B cell (primary cell): ENCODE results near the gene PIP4K2A. TPM values are rescaled to one million over a fixed set of nuclear protein-coding genes. Genes with fewer than 3 reads are reported as not detected.

Experiments
- ATAC-seq: fragments of 200-7000 bp; cut with Tn5 transposase; one replicate; pipeline ENCODE4 v1.10.0; 2021; ENCODE audit warnings: low read depth, mild to moderate bottlenecking, moderate number of reproducible peaks, moderate library complexity
- CTCF ChIA-PET: fragments of 350-600 bp; sonication (Branson Sonifier 250); formaldehyde crosslinking; loops from one replicate; lab custom pipeline; 2021; ENCODE audit warnings: antibody characterized with exemption, inconsistent platforms; lab: Charles Lee
- POLR2A ChIA-PET: fragments of 350-600 bp; sonication (Branson Sonifier 250); formaldehyde crosslinking; loops from one replicate; lab custom pipeline; 2021; ENCODE audit warnings: antibody characterized with exemption; lab: Charles Lee
- DNase-seq: peaks from one replicate; pipeline ENCODE4 v3.0.0; 2013
- H2AFZ ChIP-seq: 2 replicates; pipeline ENCODE4 v1.6.1; 2012; ENCODE audit warnings: mild to moderate bottlenecking, low read depth, low read length; ENCODE audit not compliant: insufficient read depth, poor library complexity, severe bottlenecking
- H3K27ac ChIP-seq, 2 donors: 1 replicate in 1 of 2; 2 replicates in 1 of 2; pipeline ENCODE4 v1.5.1; 2012 to 2013; ENCODE audit warnings: low read length in 2 of 2, mild to moderate bottlenecking in 2 of 2, moderate library complexity in 1 of 2
- H3K27me3 ChIP-seq, 4 experiments: fragments of 200-600 bp in 1 of 4; sonication (generic) in 1 of 4; replicated peaks in 1 of 4; 1 replicate in 2 of 4; 2 replicates in 2 of 4; pipeline versions ENCODE4 v1.6.1 to v1.7.0; 2013 to 2016; ENCODE audit warnings: low read length in 3 of 4, mild to moderate bottlenecking in 2 of 4, mixed read lengths in 1 of 4, moderate library complexity in 1 of 4; ENCODE audit not compliant: insufficient read depth in 4 of 4, control insufficient read depth in 3 of 4; ENCODE audit errors: control extremely low read depth in 1 of 4
- H3K36me3 ChIP-seq, 2 experiments: replicated peaks in 1 of 2; 1 replicate in 1 of 2; 2 replicates in 1 of 2; pipeline versions ENCODE4 v1.6.1 to v1.7.1; 2013; ENCODE audit warnings: low read length in 1 of 2; ENCODE audit not compliant: insufficient read depth in 2 of 2, control insufficient read depth in 1 of 2; ENCODE audit errors: control extremely low read depth in 1 of 2, extremely low read depth in 1 of 2
- H3K4me1 ChIP-seq, 2 donors: fragments of 200-600 bp in 1 of 2; sonication (generic) in 1 of 2; 1 replicate in 1 of 2; 2 replicates in 1 of 2; pipeline versions ENCODE4 v1.5.1 to v1.6.1; 2013 to 2017; ENCODE audit warnings: low read length in 2 of 2; ENCODE audit not compliant: control insufficient read depth in 2 of 2, insufficient read depth in 2 of 2
- H3K4me2 ChIP-seq: replicated peaks from 2 replicates; pipeline ENCODE3; 2012; ENCODE audit warnings: mild to moderate bottlenecking, low read depth, low read length; ENCODE audit not compliant: poor library complexity, severe bottlenecking
- H3K4me3 ChIP-seq, 5 experiments: fragments of 200-600 bp in 1 of 5; sonication (generic) in 1 of 5; 1 replicate in 3 of 5; 2 replicates in 2 of 5; pipeline versions ENCODE4 v1.5.1 to v1.7.0; 2011 to 2016; ENCODE audit warnings: low read length in 4 of 5, mild to moderate bottlenecking in 4 of 5, low read depth in 2 of 5, control low read depth in 1 of 5, moderate library complexity in 1 of 5; ENCODE audit not compliant: insufficient read depth in 1 of 5; ENCODE audit errors: control extremely low read depth in 1 of 5, extremely low read depth in 1 of 5
- H3K79me2 ChIP-seq: fragments of 200-600 bp; sonication (generic); one replicate; pipeline ENCODE4 v1.6.0; 2016; ENCODE audit warnings: low read length; ENCODE audit not compliant: control insufficient read depth, insufficient read depth
- H3K9ac ChIP-seq: fragments of 200-600 bp; sonication (generic); 2 replicates; pipeline ENCODE4 v1.6.1; 2017; ENCODE audit warnings: mild to moderate bottlenecking, low read length, moderate library complexity
- H3K9me3 ChIP-seq, 3 donors: one replicate each; pipeline versions ENCODE4 v1.6.1 to v1.7.1; 2013; ENCODE audit warnings: low read length in 2 of 3; ENCODE audit not compliant: control insufficient read depth in 2 of 3, insufficient read depth in 1 of 3; ENCODE audit errors: control extremely low read depth in 1 of 3
- H4K20me1 ChIP-seq: 2 replicates; pipeline ENCODE4 v1.6.0; 2012; ENCODE audit warnings: mild to moderate bottlenecking, low read length; ENCODE audit not compliant: insufficient read depth, control insufficient read depth, poor library complexity, severe bottlenecking
- H3K27ac Mint-ChIP-seq: one replicate; pipeline ENCODE4 v1.8.0; 2021; ENCODE audit warnings: mixed read lengths
- H3K27me3 Mint-ChIP-seq: one replicate; pipeline ENCODE4 v1.8.0; 2021; ENCODE audit warnings: mixed read lengths
- H3K4me1 Mint-ChIP-seq: one replicate; pipeline ENCODE4 v1.8.0; 2021; ENCODE audit warnings: mixed read lengths
- H3K4me3 Mint-ChIP-seq: one replicate; pipeline ENCODE4 v1.8.0; 2021; ENCODE audit warnings: mixed read lengths
- H3K9me3 Mint-ChIP-seq: one replicate; pipeline ENCODE4 v1.8.0; 2022; ENCODE audit warnings: mixed read lengths; ENCODE audit not compliant: insufficient read depth
- CTCF ChIP-seq: fragments of 200-600 bp; IDR thresholded peaks from one replicate; pipeline ENCODE4 v1.8.0; 2022; ENCODE audit warnings: antibody characterized with exemption, mild to moderate bottlenecking
- EZH2 ChIP-seq: IDR thresholded peaks from 2 replicates; pipeline ENCODE4 v1.6.1; 2012; ENCODE audit warnings: borderline replicate concordance, low read depth, mild to moderate bottlenecking, moderate library complexity, low read length; ENCODE audit not compliant: insufficient read depth, poor library complexity, severe bottlenecking
- WGBS: methylation state at CpG from one replicate; pipeline ENCODE4 v1.1.5; 2013; ENCODE audit warnings: missing lambda C conversion rate; ENCODE audit not compliant: insufficient coverage; 5-methylcytosine and 5-hydroxymethylcytosine counted together
- intact Hi-C: fragments of 100-400 bp; cut with micrococcal nuclease; formaldehyde crosslinking; loops from one replicate; pipeline ENCODE4 v1.10.0; 2022
- polyA plus RNA-seq: library from polyadenylated mRNA; depleted of rRNA; stranded (reverse); fragments of >200 nt; gene quantifications from 2 replicates; pipeline ENCODE4 v1.2.3, GENCODE V29; 2012
- total RNA-seq, 2 donors: library from RNA; stranded (reverse); fragments of 120-200 nt in 1 of 2; gene quantifications; 1 replicate in 1 of 2; 2 replicates in 1 of 2; pipeline versions ENCODE4 v1.2.3 to v1.2.4, GENCODE V29; 2013 to 2022

PIP4K2A gene
- total and polyA plus RNA-seq, 2 donors (not counting 1 experiment from before 2014, with no cell fraction given): 21.8 to 103 TPM

- Histone ChIP-seq H3K36me3 (peaks cover 0 to 3% of the 10 kb centered on the region in 2 experiments), H3K9ac (peak overlapping the region; percentile 95), H4K20me1 (peaks cover 37% of the 10 kb centered on the region), H3K79me2 (peaks cover 68% of the 10 kb centered on the region), H3K4me1 (peaks cover 45 to 55% of the 10 kb centered on the region in 2 donors), H2AFZ (peak overlapping the region; percentile 75), H3K27me3 (no peaks in the 10 kb centered on the region), H3K4me3 (peak overlapping the region; percentile 66 to 95 (median 90)), H3K9me3 (peaks cover 0 to 3% (median 0%) of the 10 kb centered on the region in 3 donors), H3K4me2 (peak overlapping the region; percentile 89), H3K27ac (peak overlapping the region in 1 of 2 donors; percentile 85)
- ATAC-seq (no peak), DNase-seq (no peak)
- no peaks in the 10 kb centered on the region for H3K9me3 Mint-ChIP-seq
- POLR2A ChIA-PET: interaction anchor here (0.6 to 0.9 kb wide), 6 partner anchors 9 to 462 kb away, joined by 3 to 5 read pairs (median 3); partner anchors contain the start of gene COMMD3
- H3K27me3 Mint-ChIP-seq: no peaks in the 10 kb centered on the region
- intact Hi-C loops: loop anchor here (1.0 to 10.0 kb wide), 8 partner anchors 8 to 1178 kb away; partner anchors contain the start of genes COMMD3, DNAJC1 and MLLT10
- TF ChIP-seq EZH2 (no peak), CTCF (no peak)
- CTCF ChIA-PET: interaction anchor here (0.7 to 1.3 kb wide), 7 partner anchors 8 to 126 kb away, joined by 3 to 5 read pairs (median 4); no protein-coding TSS in a partner anchor
- WGBS: no CpG with 5 or more reads among the region's 8 CpGs
- H3K4me3 Mint-ChIP-seq: peak overlapping the region; percentile 91
- peaks cover 59% of the 10 kb centered on the region for H3K4me1 Mint-ChIP-seq
- H3K27ac Mint-ChIP-seq: peak overlapping the region; percentile 89
These were observed 2.0 kb downstream of the PIP4K2A start for GRCh38 chr10:22712211-22712955.

- Histone ChIP-seq H4K20me1 (peaks cover 37% of the 10 kb centered on the region), H2AFZ (no peak overlapping the region), H3K27me3 (no peaks in the 10 kb centered on the region), H3K4me2 (peak overlapping the region; percentile 89), H3K9ac (no peak overlapping the region), H3K27ac (peak overlapping the region in 1 of 2 donors; percentile 58), H3K4me3 (no peak overlapping the region), H3K79me2 (peaks cover 78% of the 10 kb centered on the region), H3K36me3 (peaks cover 0 to 3% of the 10 kb centered on the region in 2 experiments), H3K9me3 (peaks cover 0 to 3% (median 0%) of the 10 kb centered on the region in 3 donors), H3K4me1 (peaks cover 46 to 59% of the 10 kb centered on the region in 2 donors)
- H3K9me3 Mint-ChIP-seq: peaks cover under 1% of the 10 kb centered on the region
- H3K27ac Mint-ChIP-seq: peak overlapping the region; percentile 37
- H3K4me3 Mint-ChIP-seq: peak overlapping the region; percentile 58
- TF ChIP-seq EZH2 (no peak), CTCF (no peak)
- DNase-seq (no peak), ATAC-seq (no peak)
- peaks cover 66% of the 10 kb centered on the region for H3K4me1 Mint-ChIP-seq
- ChIA-PET CTCF (no interaction called here), POLR2A (no interaction called here)
- 80% methylated on average over 2 of the region's 3 CpGs for WGBS
- no peaks in the 10 kb centered on the region for H3K27me3 Mint-ChIP-seq
- intact Hi-C loops: loop anchor here (5.0 to 10.0 kb wide), 7 partner anchors 44 to 1177 kb away; partner anchors contain the start of genes COMMD3, DNAJC1 and MLLT10
These were observed 3.0 kb downstream of the PIP4K2A start for GRCh38 chr10:22711373-22711772.
